ENCODE results near the gene EXOC8. TPM values are rescaled to one million over a fixed set of nuclear protein-coding genes. Genes with fewer than 3 reads are reported as not detected.
A peak's percentile ranks its signal among the peaks of the same experiment; 100 is the strongest.

Gene EXOC8
- total and polyA plus RNA-seq, 9 of the 15 experiments (the other 6 are each of a cell fraction or from before 2014, with no cell fraction given): 2.1 to 13.6 (median 7.2) TPM

DNA sequence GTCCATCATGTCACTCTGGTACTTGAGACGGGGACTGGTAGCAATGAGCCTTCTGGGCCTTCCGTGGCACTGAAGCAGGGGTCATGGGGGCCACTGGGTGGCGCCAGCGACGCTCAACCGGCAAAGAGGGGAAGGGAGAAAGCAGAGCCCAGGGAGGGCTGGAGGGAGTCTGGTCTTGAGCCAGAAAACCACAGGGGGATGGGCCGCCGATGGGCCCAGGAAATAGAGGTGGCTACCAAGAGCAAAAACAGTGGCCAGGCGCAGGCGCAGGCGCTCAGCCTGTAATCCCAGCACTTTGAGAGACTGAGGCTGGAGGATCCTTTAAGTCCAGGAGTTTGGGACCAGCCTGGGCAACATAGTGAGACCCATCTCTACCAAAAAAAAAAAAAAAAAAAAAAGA, 21.8 kb downstream of the EXOC8 start (continued):
- TF ChIP-seq, protein P1, sequence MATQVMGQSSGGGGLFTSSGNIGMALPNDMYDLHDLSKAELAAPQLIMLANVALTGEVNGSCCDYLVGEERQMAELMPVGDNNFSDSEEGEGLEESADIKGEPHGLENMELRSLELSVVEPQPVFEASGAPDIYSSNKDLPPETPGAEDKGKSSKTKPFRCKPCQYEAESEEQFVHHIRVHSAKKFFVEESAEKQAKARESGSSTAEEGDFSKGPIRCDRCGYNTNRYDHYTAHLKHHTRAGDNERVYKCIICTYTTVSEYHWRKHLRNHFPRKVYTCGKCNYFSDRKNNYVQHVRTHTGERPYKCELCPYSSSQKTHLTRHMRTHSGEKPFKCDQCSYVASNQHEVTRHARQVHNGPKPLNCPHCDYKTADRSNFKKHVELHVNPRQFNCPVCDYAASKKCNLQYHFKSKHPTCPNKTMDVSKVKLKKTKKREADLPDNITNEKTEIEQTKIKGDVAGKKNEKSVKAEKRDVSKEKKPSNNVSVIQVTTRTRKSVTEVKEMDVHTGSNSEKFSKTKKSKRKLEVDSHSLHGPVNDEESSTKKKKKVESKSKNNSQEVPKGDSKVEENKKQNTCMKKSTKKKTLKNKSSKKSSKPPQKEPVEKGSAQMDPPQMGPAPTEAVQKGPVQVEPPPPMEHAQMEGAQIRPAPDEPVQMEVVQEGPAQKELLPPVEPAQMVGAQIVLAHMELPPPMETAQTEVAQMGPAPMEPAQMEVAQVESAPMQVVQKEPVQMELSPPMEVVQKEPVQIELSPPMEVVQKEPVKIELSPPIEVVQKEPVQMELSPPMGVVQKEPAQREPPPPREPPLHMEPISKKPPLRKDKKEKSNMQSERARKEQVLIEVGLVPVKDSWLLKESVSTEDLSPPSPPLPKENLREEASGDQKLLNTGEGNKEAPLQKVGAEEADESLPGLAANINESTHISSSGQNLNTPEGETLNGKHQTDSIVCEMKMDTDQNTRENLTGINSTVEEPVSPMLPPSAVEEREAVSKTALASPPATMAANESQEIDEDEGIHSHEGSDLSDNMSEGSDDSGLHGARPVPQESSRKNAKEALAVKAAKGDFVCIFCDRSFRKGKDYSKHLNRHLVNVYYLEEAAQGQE (IDR thresholded peaks at IDR 0.05; ENCODE audit: borderline replicate concordance): peak; percentile 66
- TF ChIP-seq, protein P1 (CRISPR knock-in tag; IDR thresholded peaks at IDR 0.05; ENCODE audit: low read depth): no peak
- TF ChIP-seq ZZZ3 (IDR thresholded peaks at IDR 0.05) (no peak), SMARCA5 (IDR thresholded peaks at IDR 0.05) (peak; percentile 83; the same call in 1 of the 2 replicates), CXXC5 (CRISPR knock-in tag; IDR thresholded peaks at IDR 0.05) (0 out of 2 replicates have a peak, but pooled peaks have one; percentile 11), RBBP5 (IDR thresholded peaks at IDR 0.05; ENCODE audit: borderline replicate concordance, insufficient read depth, low read length, poor library complexity, severe bottlenecking) (no peak), ARID1B (IDR thresholded peaks at IDR 0.05) (no peak)
- TF ChIP-seq, protein P2, sequence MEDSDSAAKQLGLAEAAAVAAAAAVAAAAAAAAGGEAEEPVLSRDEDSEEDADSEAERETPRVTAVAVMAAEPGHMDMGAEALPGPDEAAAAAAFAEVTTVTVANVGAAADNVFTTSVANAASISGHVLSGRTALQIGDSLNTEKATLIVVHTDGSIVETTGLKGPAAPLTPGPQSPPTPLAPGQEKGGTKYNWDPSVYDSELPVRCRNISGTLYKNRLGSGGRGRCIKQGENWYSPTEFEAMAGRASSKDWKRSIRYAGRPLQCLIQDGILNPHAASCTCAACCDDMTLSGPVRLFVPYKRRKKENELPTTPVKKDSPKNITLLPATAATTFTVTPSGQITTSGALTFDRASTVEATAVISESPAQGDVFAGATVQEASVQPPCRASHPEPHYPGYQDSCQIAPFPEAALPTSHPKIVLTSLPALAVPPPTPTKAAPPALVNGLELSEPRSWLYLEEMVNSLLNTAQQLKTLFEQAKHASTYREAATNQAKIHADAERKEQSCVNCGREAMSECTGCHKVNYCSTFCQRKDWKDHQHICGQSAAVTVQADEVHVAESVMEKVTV (CRISPR knock-in tag; IDR thresholded peaks at IDR 0.05): 0 out of 2 replicates have a peak, but pooled peaks have one; percentile 30
- TF ChIP-seq, protein P3, sequence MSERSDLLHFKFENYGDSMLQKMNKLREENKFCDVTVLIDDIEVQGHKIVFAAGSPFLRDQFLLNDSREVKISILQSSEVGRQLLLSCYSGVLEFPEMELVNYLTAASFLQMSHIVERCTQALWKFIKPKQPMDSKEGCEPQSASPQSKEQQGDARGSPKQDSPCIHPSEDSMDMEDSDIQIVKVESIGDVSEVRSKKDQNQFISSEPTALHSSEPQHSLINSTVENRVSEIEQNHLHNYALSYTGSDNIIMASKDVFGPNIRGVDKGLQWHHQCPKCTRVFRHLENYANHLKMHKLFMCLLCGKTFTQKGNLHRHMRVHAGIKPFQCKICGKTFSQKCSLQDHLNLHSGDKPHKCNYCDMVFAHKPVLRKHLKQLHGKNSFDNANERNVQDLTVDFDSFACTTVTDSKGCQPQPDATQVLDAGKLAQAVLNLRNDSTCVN (CRISPR knock-in tag; IDR thresholded peaks at IDR 0.05): 0 out of 2 replicates have a peak, but pooled peaks have one; percentile 43
- TF ChIP-seq, protein P4, sequence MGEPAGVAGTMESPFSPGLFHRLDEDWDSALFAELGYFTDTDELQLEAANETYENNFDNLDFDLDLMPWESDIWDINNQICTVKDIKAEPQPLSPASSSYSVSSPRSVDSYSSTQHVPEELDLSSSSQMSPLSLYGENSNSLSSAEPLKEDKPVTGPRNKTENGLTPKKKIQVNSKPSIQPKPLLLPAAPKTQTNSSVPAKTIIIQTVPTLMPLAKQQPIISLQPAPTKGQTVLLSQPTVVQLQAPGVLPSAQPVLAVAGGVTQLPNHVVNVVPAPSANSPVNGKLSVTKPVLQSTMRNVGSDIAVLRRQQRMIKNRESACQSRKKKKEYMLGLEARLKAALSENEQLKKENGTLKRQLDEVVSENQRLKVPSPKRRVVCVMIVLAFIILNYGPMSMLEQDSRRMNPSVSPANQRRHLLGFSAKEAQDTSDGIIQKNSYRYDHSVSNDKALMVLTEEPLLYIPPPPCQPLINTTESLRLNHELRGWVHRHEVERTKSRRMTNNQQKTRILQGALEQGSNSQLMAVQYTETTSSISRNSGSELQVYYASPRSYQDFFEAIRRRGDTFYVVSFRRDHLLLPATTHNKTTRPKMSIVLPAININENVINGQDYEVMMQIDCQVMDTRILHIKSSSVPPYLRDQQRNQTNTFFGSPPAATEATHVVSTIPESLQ (CRISPR knock-in tag; IDR thresholded peaks at IDR 0.05): no peak
- TF ChIP-seq, protein P5, sequence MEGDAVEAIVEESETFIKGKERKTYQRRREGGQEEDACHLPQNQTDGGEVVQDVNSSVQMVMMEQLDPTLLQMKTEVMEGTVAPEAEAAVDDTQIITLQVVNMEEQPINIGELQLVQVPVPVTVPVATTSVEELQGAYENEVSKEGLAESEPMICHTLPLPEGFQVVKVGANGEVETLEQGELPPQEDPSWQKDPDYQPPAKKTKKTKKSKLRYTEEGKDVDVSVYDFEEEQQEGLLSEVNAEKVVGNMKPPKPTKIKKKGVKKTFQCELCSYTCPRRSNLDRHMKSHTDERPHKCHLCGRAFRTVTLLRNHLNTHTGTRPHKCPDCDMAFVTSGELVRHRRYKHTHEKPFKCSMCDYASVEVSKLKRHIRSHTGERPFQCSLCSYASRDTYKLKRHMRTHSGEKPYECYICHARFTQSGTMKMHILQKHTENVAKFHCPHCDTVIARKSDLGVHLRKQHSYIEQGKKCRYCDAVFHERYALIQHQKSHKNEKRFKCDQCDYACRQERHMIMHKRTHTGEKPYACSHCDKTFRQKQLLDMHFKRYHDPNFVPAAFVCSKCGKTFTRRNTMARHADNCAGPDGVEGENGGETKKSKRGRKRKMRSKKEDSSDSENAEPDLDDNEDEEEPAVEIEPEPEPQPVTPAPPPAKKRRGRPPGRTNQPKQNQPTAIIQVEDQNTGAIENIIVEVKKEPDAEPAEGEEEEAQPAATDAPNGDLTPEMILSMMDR (IDR thresholded peaks at IDR 0.05 in 2 of 3, conservative IDR thresholded peaks at IDR 0.05 in 1 of 3; ENCODE audit: insufficient read depth in 2 of 3, low read depth in 1 of 3, low read length in 3 of 3): peak; percentile 86 to 90 (median 89)
